B cell (primary cell): Measurements from ENCODE around the gene SPTBN2. TPM values are rescaled to one million over a fixed set of nuclear protein-coding genes. Genes with fewer than 3 reads are reported as not detected.

Experiments used
- ATAC-seq: fragments of 200-7000 bp; cut with Tn5 transposase; one replicate; pipeline ENCODE4 v1.10.0; 2021; ENCODE audit warnings: low read depth, mild to moderate bottlenecking, moderate number of reproducible peaks, moderate library complexity
- CTCF ChIA-PET: fragments of 350-600 bp; sonication (Branson Sonifier 250); formaldehyde crosslinking; loops from one replicate; lab custom pipeline; 2021; ENCODE audit warnings: antibody characterized with exemption, inconsistent platforms; lab: Charles Lee
- POLR2A ChIA-PET: fragments of 350-600 bp; sonication (Branson Sonifier 250); formaldehyde crosslinking; loops from one replicate; lab custom pipeline; 2021; ENCODE audit warnings: antibody characterized with exemption; lab: Charles Lee
- DNase-seq: peaks from one replicate; pipeline ENCODE4 v3.0.0; 2013
- H2AFZ ChIP-seq: 2 replicates; pipeline ENCODE4 v1.6.1; 2012; ENCODE audit warnings: mild to moderate bottlenecking, low read depth, low read length; ENCODE audit not compliant: insufficient read depth, poor library complexity, severe bottlenecking
- H3K27ac ChIP-seq, 2 donors: 1 replicate in 1 of 2; 2 replicates in 1 of 2; pipeline ENCODE4 v1.5.1; 2012 to 2013; ENCODE audit warnings: low read length in 2 of 2, mild to moderate bottlenecking in 2 of 2, moderate library complexity in 1 of 2
- H3K27me3 ChIP-seq, 4 experiments: fragments of 200-600 bp in 1 of 4; sonication (generic) in 1 of 4; replicated peaks in 1 of 4; 1 replicate in 2 of 4; 2 replicates in 2 of 4; pipeline versions ENCODE4 v1.6.1 to v1.7.0; 2013 to 2016; ENCODE audit warnings: low read length in 3 of 4, mild to moderate bottlenecking in 2 of 4, mixed read lengths in 1 of 4, moderate library complexity in 1 of 4; ENCODE audit not compliant: insufficient read depth in 4 of 4, control insufficient read depth in 3 of 4; ENCODE audit errors: control extremely low read depth in 1 of 4
- H3K36me3 ChIP-seq, 2 experiments: replicated peaks in 1 of 2; 1 replicate in 1 of 2; 2 replicates in 1 of 2; pipeline versions ENCODE4 v1.6.1 to v1.7.1; 2013; ENCODE audit warnings: low read length in 1 of 2; ENCODE audit not compliant: insufficient read depth in 2 of 2, control insufficient read depth in 1 of 2; ENCODE audit errors: control extremely low read depth in 1 of 2, extremely low read depth in 1 of 2
- H3K4me1 ChIP-seq, 2 donors: fragments of 200-600 bp in 1 of 2; sonication (generic) in 1 of 2; 1 replicate in 1 of 2; 2 replicates in 1 of 2; pipeline versions ENCODE4 v1.5.1 to v1.6.1; 2013 to 2017; ENCODE audit warnings: low read length in 2 of 2; ENCODE audit not compliant: control insufficient read depth in 2 of 2, insufficient read depth in 2 of 2
- H3K4me2 ChIP-seq: replicated peaks from 2 replicates; pipeline ENCODE3; 2012; ENCODE audit warnings: mild to moderate bottlenecking, low read depth, low read length; ENCODE audit not compliant: poor library complexity, severe bottlenecking
- H3K4me3 ChIP-seq, 5 experiments: fragments of 200-600 bp in 1 of 5; sonication (generic) in 1 of 5; 1 replicate in 3 of 5; 2 replicates in 2 of 5; pipeline versions ENCODE4 v1.5.1 to v1.7.0; 2011 to 2016; ENCODE audit warnings: low read length in 4 of 5, mild to moderate bottlenecking in 4 of 5, low read depth in 2 of 5, control low read depth in 1 of 5, moderate library complexity in 1 of 5; ENCODE audit not compliant: insufficient read depth in 1 of 5; ENCODE audit errors: control extremely low read depth in 1 of 5, extremely low read depth in 1 of 5
- H3K79me2 ChIP-seq: fragments of 200-600 bp; sonication (generic); one replicate; pipeline ENCODE4 v1.6.0; 2016; ENCODE audit warnings: low read length; ENCODE audit not compliant: control insufficient read depth, insufficient read depth
- H3K9ac ChIP-seq: fragments of 200-600 bp; sonication (generic); 2 replicates; pipeline ENCODE4 v1.6.1; 2017; ENCODE audit warnings: mild to moderate bottlenecking, low read length, moderate library complexity
- H3K9me3 ChIP-seq, 3 donors: one replicate each; pipeline versions ENCODE4 v1.6.1 to v1.7.1; 2013; ENCODE audit warnings: low read length in 2 of 3; ENCODE audit not compliant: control insufficient read depth in 2 of 3, insufficient read depth in 1 of 3; ENCODE audit errors: control extremely low read depth in 1 of 3
- H4K20me1 ChIP-seq: 2 replicates; pipeline ENCODE4 v1.6.0; 2012; ENCODE audit warnings: mild to moderate bottlenecking, low read length; ENCODE audit not compliant: insufficient read depth, control insufficient read depth, poor library complexity, severe bottlenecking
- H3K27ac Mint-ChIP-seq: one replicate; pipeline ENCODE4 v1.8.0; 2021; ENCODE audit warnings: mixed read lengths
- H3K27me3 Mint-ChIP-seq: one replicate; pipeline ENCODE4 v1.8.0; 2021; ENCODE audit warnings: mixed read lengths
- H3K4me1 Mint-ChIP-seq: one replicate; pipeline ENCODE4 v1.8.0; 2021; ENCODE audit warnings: mixed read lengths
- H3K4me3 Mint-ChIP-seq: one replicate; pipeline ENCODE4 v1.8.0; 2021; ENCODE audit warnings: mixed read lengths
- H3K9me3 Mint-ChIP-seq: one replicate; pipeline ENCODE4 v1.8.0; 2022; ENCODE audit warnings: mixed read lengths; ENCODE audit not compliant: insufficient read depth
- CTCF ChIP-seq: fragments of 200-600 bp; IDR thresholded peaks from one replicate; pipeline ENCODE4 v1.8.0; 2022; ENCODE audit warnings: antibody characterized with exemption, mild to moderate bottlenecking
- EZH2 ChIP-seq: IDR thresholded peaks from 2 replicates; pipeline ENCODE4 v1.6.1; 2012; ENCODE audit warnings: borderline replicate concordance, low read depth, mild to moderate bottlenecking, moderate library complexity, low read length; ENCODE audit not compliant: insufficient read depth, poor library complexity, severe bottlenecking
- WGBS: methylation state at CpG from one replicate; pipeline ENCODE4 v1.1.5; 2013; ENCODE audit warnings: missing lambda C conversion rate; ENCODE audit not compliant: insufficient coverage; 5-methylcytosine and 5-hydroxymethylcytosine counted together
- intact Hi-C: fragments of 100-400 bp; cut with micrococcal nuclease; formaldehyde crosslinking; loops from one replicate; pipeline ENCODE4 v1.10.0; 2022
- polyA plus RNA-seq: library from polyadenylated mRNA; depleted of rRNA; stranded (reverse); fragments of >200 nt; gene quantifications from 2 replicates; pipeline ENCODE4 v1.2.3, GENCODE V29; 2012
- total RNA-seq, 2 donors: library from RNA; stranded (reverse); fragments of 120-200 nt in 1 of 2; gene quantifications; 1 replicate in 1 of 2; 2 replicates in 1 of 2; pipeline versions ENCODE4 v1.2.3 to v1.2.4, GENCODE V29; 2013 to 2022

The SPTBN2 gene
- total and polyA plus RNA-seq, 2 donors (not counting 1 experiment from before 2014, with no cell fraction given): 0.67 to 1.2 TPM

GRCh38 chr11:66700337-66700736 lies 28.7 kb downstream of the SPTBN2 start:
- WGBS: 97% methylated on average over 15 of the region's 15 CpGs
- intact Hi-C loops: no loop called here
- no peaks in the 10 kb centered on the region for H3K9me3 Mint-ChIP-seq
- ChIA-PET POLR2A (interaction anchor here (0.7 kb wide), 1 partner anchor 95 kb away, joined by 3 read pairs; no protein-coding TSS in a partner anchor), CTCF (interaction anchor here (0.6 to 10.4 kb wide), 2 partner anchors 132 to 881 kb away, joined by 3 to 182 read pairs; no protein-coding TSS in a partner anchor)
- Histone ChIP-seq H3K4me1 (no peaks in the 10 kb centered on the region), H3K27ac (no peak overlapping the region), H2AFZ (no peak overlapping the region), H3K4me3 (no peak overlapping the region), H3K79me2 (no peaks in the 10 kb centered on the region), H4K20me1 (no peaks in the 10 kb centered on the region), H3K9ac (no peak overlapping the region), H3K9me3 (peaks cover 0 to 16% (median 0%) of the 10 kb centered on the region in 3 donors), H3K4me2 (no peak overlapping the region), H3K36me3 (no peaks in the 10 kb centered on the region), H3K27me3 (no peaks in the 10 kb centered on the region)
- no peaks in the 10 kb centered on the region for H3K27me3 Mint-ChIP-seq
- DNase-seq (no peak), ATAC-seq (no peak)
- no peak overlapping the region for H3K27ac Mint-ChIP-seq
- TF ChIP-seq EZH2 (no peak), CTCF (no peak)
- no peak overlapping the region for H3K4me3 Mint-ChIP-seq
- H3K4me1 Mint-ChIP-seq: no peaks in the 10 kb centered on the region

- Mint-ChIP-seq H3K4me3 (no peak overlapping the region), H3K27ac (no peak overlapping the region), H3K4me1 (peaks cover 4% of the 10 kb centered on the region), H3K27me3 (no peaks in the 10 kb centered on the region), H3K9me3 (no peaks in the 10 kb centered on the region)
- Histone ChIP-seq H2AFZ (no peak overlapping the region), H3K9ac (no peak overlapping the region), H4K20me1 (no peaks in the 10 kb centered on the region), H3K27me3 (no peaks in the 10 kb centered on the region), H3K27ac (no peak overlapping the region), H3K9me3 (peaks cover 0 to 16% (median 0%) of the 10 kb centered on the region in 3 donors), H3K4me3 (no peak overlapping the region), H3K79me2 (no peaks in the 10 kb centered on the region), H3K4me1 (peaks cover 3 to 5% of the 10 kb centered on the region in 2 donors), H3K36me3 (no peaks in the 10 kb centered on the region), H3K4me2 (no peak overlapping the region)
- TF ChIP-seq EZH2: no peak
- no peak for TF ChIP-seq CTCF
- ChIA-PET CTCF (interaction anchor here (1.2 to 10.4 kb wide), 2 partner anchors 134 to 382 kb away, joined by 3 to 182 read pairs; no protein-coding TSS in a partner anchor), POLR2A (no interaction called here)
- WGBS: 96% methylated on average over 9 of the region's 9 CpGs
- intact Hi-C loops: no loop called here
- no peak for DNase-seq
- ATAC-seq: no peak
Measured at GRCh38 chr11:66698491-66698890, 30.5 kb downstream of the SPTBN2 start.
